HG03097 (cell line): ENCODE results near the gene ZDHHC14.

Experiments used
- ATAC-seq: cut with Tn5 transposase; IDR thresholded peaks from one replicate; pipeline ENCODE4 v1.9.1; 2021; ENCODE audit not compliant: unreplicated experiment, low FRiP score

ZDHHC14 gene

GRCh38 chr6:157513619-157514485, 132.9 kb downstream of the ZDHHC14 start:
- ATAC-seq, result no peak

GRCh38 chr6:157514659-157515496, 133.9 kb downstream of the ZDHHC14 start:
- ATAC-seq, result no peak

- ATAC-seq, result no peak
These were observed 135.5 kb downstream of the ZDHHC14 start for GRCh38 chr6:157516319-157517026.

- ATAC-seq, result no peak
These were observed 136.8 kb downstream of the ZDHHC14 start for GRCh38 chr6:157517601-157518359.

GRCh38 chr6:157518397-157519250, 137.6 kb downstream of the ZDHHC14 start:
- ATAC-seq, result no peak

GRCh38 chr6:157519255-157520116, 138.5 kb downstream of the ZDHHC14 start:
- ATAC-seq, result no peak

- ATAC-seq, result no peak
These were observed 139.1 kb downstream of the ZDHHC14 start for GRCh38 chr6:157520117-157520406.

GRCh38 chr6:157520596-157521361, 139.8 kb downstream of the ZDHHC14 start:
- ATAC-seq, result no peak

- ATAC-seq, result no peak
These were observed 140.7 kb downstream of the ZDHHC14 start for GRCh38 chr6:157521362-157522335.

- ATAC-seq, result no peak
These were observed 141.5 kb downstream of the ZDHHC14 start for GRCh38 chr6:157522472-157522871.

GRCh38 chr6:157524735-157525134, 143.7 kb downstream of the ZDHHC14 start:
- no peak for ATAC-seq

- no peak for ATAC-seq
These were observed 144.4 kb downstream of the ZDHHC14 start for GRCh38 chr6:157525292-157525889.

GRCh38 chr6:157525918-157526425, 145.0 kb downstream of the ZDHHC14 start:
- ATAC-seq, result no peak

- peak; percentile 77 for ATAC-seq
These were observed 146.5 kb downstream of the ZDHHC14 start for GRCh38 chr6:157527471-157527907.

GRCh38 chr6:157528931-157529653, 148.1 kb downstream of the ZDHHC14 start:
- no peak for ATAC-seq
